ENCODE data around the gene ANKRD66.
A peak's percentile ranks its signal among the peaks of the same experiment; 100 is the strongest.
"Not testable (repeated sequence)": the region's sequence is repeated elsewhere in the genome, so short reads cannot be mapped to it uniquely, and the experiment has no call there.

Gene ANKRD66

GRCh38 chr6:46746696-46747095 is at the start of gene ANKRD66:
ANKRD66 (plus strand) TSS chr6:46746933; CDS start chr6:46751949, 5,016 bp downstream.
- no peak for DNase-seq (ENCODE audit: low read depth)

GRCh38 chr6:46699970-46700369 is 46.8 kb upstream of the ANKRD66 start:
- no peak for DNase-seq (ENCODE audit: low read depth)

DNA sequence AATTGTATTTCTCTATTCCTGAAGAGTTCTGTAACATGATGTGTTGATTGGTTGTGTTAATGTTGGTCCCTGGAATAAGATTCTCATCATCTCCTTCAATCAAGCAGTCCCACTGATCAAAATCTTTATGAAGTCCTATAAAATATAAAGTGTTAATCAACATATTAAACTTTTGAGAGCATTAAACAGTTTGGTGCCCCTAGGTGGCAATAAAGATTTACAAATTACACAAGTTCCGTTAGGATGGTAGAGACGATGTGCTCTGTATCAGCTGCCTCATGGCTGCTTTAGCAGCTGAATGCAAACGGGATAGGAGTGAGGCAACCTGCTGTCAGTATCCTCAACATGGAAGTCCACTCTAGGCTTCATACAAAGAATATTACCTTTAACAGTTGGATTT is 42.2 kb upstream of the ANKRD66 start:
- peak; percentile 10 for DNase-seq (ENCODE audit: low read depth)

DNA sequence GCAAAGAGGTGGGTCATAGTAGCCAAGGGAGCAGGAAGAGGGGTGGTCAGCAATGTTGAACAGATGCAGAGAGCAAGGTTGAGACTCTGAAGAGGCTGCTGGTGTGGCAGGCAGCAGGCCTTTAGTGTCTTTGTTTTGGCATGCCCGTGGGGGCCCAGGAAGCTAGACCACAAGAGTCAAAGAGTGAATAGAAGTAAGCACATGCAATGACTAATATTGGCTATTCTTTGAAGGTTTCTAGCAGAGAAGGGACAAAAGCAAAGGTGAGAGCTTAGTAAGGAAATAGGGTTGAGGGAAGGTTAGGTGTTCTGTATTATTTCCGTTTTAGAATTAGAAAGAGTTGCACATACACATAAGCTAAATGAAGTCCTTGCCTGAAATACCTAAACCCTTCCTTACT is 40.3 kb upstream of the ANKRD66 start:
- no peak for DNase-seq (ENCODE audit: low read depth)

GRCh38 chr6:46711491-46711890 is 35.2 kb upstream of the ANKRD66 start:
- no peak for DNase-seq (ENCODE audit: low read depth)

- no peak for DNase-seq (ENCODE audit: low read depth)
Measured at GRCh38 chr6:46715141-46715540, 31.6 kb upstream of the ANKRD66 start.

DNA sequence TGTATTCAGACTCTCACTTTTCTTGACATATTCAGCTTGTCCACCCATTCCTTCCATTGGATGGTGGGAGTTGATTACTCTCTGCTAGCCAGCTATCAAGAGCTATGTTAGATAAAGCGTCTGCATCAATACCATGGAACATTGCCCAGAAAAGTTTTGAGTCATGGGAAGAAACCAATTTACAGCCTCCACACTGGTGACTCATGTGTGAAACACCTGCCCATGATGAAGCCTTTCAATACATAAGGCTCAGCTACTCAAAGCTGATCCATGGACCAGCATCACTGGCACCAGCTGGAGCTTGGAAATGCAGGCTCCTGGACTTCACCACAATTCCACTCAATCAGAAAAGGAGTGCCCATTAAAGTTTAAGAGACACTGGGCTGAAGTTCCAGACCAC is 27.6 kb upstream of the ANKRD66 start:
- DNase-seq (ENCODE audit: low read depth): peak; percentile 18

GRCh38 chr6:46720401-46720800 is 26.3 kb upstream of the ANKRD66 start:
- DNase-seq (ENCODE audit: low read depth): no peak

DNA sequence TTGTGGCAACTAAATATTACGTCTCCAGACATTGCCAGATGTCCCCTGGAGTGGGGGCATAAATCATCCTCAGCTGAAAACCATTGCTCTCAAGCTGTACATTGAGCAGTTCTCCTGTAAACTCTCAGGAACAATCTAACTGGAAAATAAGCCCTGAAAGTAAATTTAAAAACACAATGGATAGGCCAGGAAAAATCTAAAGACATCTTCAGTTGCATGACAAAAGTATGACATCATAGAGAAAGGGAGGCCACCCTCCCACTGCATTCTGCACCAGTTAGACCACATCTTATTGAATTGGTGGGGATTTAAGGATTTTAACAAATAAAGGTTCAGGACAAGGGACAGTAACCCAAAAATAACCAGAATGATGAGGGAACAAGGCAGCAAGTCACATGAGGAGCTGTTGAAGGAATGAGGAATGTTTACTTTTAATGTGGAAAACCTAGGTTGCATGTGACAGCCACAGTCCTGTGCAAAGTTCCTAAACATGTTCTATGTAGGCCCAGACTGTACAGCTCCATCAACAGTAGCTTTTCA is 16.9 kb upstream of the ANKRD66 start:
- DNase-seq (ENCODE audit: low read depth): no peak

DNA sequence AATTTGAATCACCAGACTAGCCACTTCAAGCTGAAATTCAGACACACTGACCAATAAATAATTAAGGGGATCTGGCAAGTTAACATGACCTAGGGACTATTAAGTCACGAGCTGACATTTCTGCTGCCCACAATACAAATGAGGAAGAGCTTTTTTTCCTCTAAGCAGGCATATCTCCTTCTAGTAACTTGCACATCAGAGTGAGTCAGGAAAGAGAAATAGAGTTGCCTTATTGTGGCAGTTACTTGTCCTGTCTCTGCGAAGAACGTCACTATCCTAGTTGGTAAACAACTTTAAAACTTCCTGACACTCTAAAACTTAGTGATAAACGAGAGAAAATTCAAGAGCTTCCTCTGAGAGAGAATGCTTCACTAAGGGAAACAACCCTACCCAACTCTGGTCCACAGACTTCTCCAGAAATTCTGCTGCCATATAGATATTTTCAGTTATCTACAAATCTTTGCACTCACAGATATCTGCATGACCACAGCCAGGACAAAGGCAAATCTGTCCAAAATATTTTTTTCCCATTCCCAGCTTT is 15.7 kb upstream of the ANKRD66 start:
- no peak for DNase-seq (ENCODE audit: low read depth)

DNA sequence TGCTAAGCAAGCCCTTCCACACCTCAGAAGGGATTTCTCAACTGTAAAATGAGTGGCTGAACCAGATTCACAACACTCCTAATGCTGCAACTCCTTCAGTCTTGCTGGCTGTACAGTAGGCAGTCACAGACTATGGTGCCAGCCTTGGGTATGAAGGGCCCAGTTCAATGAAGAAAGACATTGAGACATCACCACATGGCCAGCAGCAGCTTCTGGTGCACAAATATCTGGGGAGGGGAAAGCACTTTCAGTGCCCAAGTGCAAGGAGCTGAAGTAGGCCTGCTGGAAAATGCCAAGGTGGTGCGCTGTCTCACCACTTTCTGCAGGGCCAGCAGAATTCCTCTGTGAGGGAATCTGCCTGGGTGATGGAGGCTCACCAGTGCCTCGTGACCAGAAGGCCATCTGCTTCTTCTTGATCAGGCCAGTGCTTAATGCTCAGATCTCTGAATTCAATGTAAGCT is 13.4 kb upstream of the ANKRD66 start:
- no peak for DNase-seq (ENCODE audit: low read depth)

DNA sequence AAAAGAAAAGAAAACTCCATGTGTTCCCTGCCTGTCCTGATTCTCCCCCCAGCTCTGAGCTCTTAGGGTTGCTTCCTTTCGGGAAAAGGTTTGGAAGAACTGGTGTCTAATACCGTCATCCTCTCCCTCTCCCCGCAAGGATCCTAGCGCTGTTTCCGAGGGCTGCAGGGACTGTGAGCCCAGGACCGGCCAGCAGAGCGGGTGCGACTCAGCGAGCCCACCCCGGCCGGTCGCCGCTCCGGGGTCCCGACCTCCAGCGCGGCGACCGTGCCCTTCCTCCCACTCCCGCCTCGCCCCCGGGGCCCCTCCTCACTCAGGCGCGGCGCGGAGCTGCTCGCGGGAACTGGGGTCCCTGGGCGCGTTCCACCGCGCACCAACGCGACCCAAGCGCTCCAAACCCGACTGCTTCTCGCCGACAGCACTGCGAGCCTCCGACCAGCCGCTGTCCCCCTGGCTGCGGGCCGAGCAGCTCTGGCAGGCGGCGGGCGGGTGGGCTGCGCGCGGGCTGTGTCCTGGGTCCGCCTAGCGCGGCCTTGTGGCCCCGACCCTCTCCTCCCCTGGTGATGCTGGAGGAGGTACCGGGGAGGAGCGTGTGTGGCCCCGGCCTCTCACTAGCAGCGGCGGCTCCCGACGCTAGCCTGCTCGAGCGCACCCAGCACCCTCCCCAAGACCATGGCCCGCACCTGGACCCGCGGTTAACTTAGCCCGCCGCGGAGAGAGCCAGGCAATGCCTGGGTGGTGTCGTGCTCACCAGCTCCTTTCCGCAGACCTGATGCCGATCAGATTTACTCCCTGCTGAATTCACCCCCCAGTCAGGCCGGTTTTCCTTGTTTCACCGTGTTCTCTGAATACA is 11.6 kb upstream of the ANKRD66 start, which contains the start of gene PLA2G7:
Gene PLA2G7 (minus strand): TSS at position 509 of the 853 bp plus-strand sequence. CDS start 12,484 bp downstream, outside the sequence.
- DNase-seq (ENCODE audit: low read depth): no peak

- no peak for DNase-seq (ENCODE audit: low read depth)
Measured at GRCh38 chr6:46735720-46736031, 11.1 kb upstream of the ANKRD66 start.

GRCh38 chr6:46736906-46737305 is 9.8 kb upstream of the ANKRD66 start:
- DNase-seq (ENCODE audit: low read depth): no peak

DNA sequence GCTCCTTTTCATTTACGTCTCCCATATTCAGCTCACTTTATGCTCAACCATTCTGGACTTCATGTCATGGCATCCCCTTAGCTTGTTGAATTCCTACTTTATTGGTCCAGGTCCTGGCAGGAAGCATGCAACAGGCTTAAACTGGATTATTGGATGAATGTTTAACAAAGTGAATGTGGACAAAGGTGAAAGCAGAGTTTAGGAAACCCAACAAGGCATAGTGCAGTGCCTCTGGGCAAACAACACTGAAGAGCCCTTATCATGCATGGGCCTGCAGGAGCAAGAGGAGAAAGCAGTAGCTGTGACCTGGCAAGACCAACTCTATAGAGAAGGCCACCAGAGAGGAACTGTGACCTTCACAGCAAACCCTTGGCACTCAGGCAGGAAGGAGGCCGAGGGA is 5.3 kb upstream of the ANKRD66 start:
- DNase-seq (ENCODE audit: low read depth): no peak

- DNase-seq (ENCODE audit: low read depth): no peak
Measured at GRCh38 chr6:46741910-46742309, 4.8 kb upstream of the ANKRD66 start.

GRCh38 chr6:46743425-46744158 is 3.1 kb upstream of the ANKRD66 start:
- no peak for DNase-seq (ENCODE audit: low read depth)

GRCh38 chr6:46744159-46744725 is 2.5 kb upstream of the ANKRD66 start:
- DNase-seq (ENCODE audit: low read depth): not testable (repeated sequence)

- DNase-seq (ENCODE audit: low read depth): no peak
Measured at GRCh38 chr6:46745973-46746372, 760 bp upstream of the ANKRD66 start.

- DNase-seq (ENCODE audit: low read depth): no peak
Measured at GRCh38 chr6:46748940-46749503, 2.3 kb downstream of the ANKRD66 start.

DNA sequence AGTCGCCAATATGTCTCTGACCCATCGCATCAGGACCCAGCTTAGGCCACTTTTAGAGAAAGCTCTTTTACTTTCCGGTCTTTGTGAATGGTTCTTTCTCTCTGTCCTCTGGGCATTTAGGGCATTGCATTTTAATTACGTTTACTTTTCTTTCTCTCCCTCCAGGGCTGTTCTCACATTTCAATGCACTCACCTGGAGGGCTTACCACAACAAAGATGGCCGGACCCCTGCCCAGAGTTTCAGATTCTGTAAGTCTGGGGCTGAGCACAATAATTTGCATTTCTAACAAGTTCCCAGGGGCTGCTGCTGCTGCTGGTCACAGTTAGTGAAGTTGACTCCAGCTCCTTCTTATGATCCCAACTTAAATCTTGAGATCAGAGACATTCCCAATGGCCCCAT is 3.0 kb downstream of the ANKRD66 start:
- DNase-seq (ENCODE audit: low read depth): no peak

DNA sequence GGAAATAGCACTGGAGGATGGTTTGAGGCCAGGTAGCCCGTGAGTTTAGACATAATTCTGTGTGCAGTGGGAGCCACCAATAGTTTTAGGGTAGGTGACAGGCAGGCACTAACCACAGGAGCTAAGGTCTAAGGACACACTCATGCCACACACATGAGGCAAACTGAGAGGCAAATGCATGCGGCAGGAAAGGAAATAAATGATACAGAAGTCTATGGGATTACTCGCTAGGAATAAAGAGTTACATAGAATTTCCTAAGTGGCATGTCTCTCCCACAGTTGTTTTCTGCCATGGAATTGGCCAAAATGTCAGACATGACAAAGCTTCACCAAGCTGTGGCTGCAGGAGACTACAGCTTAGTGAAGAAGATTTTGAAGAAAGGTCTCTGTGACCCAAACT is 4.9 kb downstream of the ANKRD66 start:
- DNase-seq (ENCODE audit: low read depth): no peak
